Lower lobe of right lung (tissue), 2 donors: ENCODE measurements around the gene FXYD2. TPM values are rescaled to one million over a fixed set of nuclear protein-coding genes. Genes with fewer than 3 reads are reported as not detected.

ENCODE experiments used
- ATAC-seq, 2 donors: fragments of 200-7000 bp; cut with Tn5 transposase; one replicate each; pipeline ENCODE4 v1.9.1; 2020 to 2022; ENCODE audit warnings: mild to moderate bottlenecking in 2 of 2, moderate library complexity in 2 of 2
- DNase-seq: peaks from one replicate; pipeline ENCODE4 v3.0.0-alpha.2; 2020
- H3K27ac ChIP-seq: fragments of 200-600 bp; one replicate; pipeline ENCODE4 v1.8.0; 2022
- H3K27me3 ChIP-seq: fragments of 200-600 bp; one replicate; pipeline ENCODE4 v1.8.0; 2022; ENCODE audit warnings: low read depth
- H3K36me3 ChIP-seq: fragments of 200-600 bp; one replicate; pipeline ENCODE4 v1.8.0; 2022; ENCODE audit warnings: mild to moderate bottlenecking
- H3K4me1 ChIP-seq: fragments of 200-600 bp; one replicate; pipeline ENCODE4 v1.8.0; 2022
- H3K4me3 ChIP-seq: fragments of 200-600 bp; one replicate; pipeline ENCODE4 v1.8.0; 2022; ENCODE audit warnings: mild to moderate bottlenecking
- H3K9me3 ChIP-seq: fragments of 200-600 bp; one replicate; pipeline ENCODE4 v1.8.0; 2022
- CTCF ChIP-seq: fragments of 200-600 bp; IDR thresholded peaks from one replicate; pipeline ENCODE4 v1.8.0; 2022; ENCODE audit warnings: antibody characterized with exemption, mild to moderate bottlenecking
- intact Hi-C: fragments of 100-400 bp; cut with DNase I; formaldehyde crosslinking; loops from one replicate; pipeline ENCODE4 v1.11.0; 2022
- total RNA-seq: library from RNA; stranded (reverse); fragmentation: NEBNext Ultra II Directional; extraction: Animal tissue kit (Norgen Biotek cat#: 25700); gene quantifications from one replicate; pipeline ENCODE4 v1.2.1, GENCODE V29; 2021
- donor health status: DM: no; HTN: yes; CAD: no; lungs with severe emphysema.

The FXYD2 gene
- total RNA-seq, 1 donor from 2014 or later = 2.8 TPM

GRCh38 chr11:117828611-117829368, 4.2 kb upstream of the FXYD2 start:
- Histone ChIP-seq H3K9me3 (no peaks in the 10 kb centered on the region), H3K4me1 (peaks cover 45% of the 10 kb centered on the region), H3K4me3 (no peak overlapping the region), H3K36me3 (no peaks in the 10 kb centered on the region), H3K27ac (peak overlapping the region; percentile 58), H3K27me3 (peaks cover 3% of the 10 kb centered on the region)
- ATAC-seq = peak; percentile 44 to 57
- peak; percentile 46 for DNase-seq
- intact Hi-C loops = no loop called here
- TF ChIP-seq CTCF = no peak

- DNase-seq (no peak), ATAC-seq (no peak)
- Histone ChIP-seq H3K4me1 (peaks cover 55% of the 10 kb centered on the region), H3K27ac (peak overlapping the region; percentile 4), H3K9me3 (no peaks in the 10 kb centered on the region), H3K4me3 (no peak overlapping the region), H3K27me3 (peaks cover 3% of the 10 kb centered on the region), H3K36me3 (no peaks in the 10 kb centered on the region)
- no peak for TF ChIP-seq CTCF
- intact Hi-C loops = no loop called here
Measured at GRCh38 chr11:117827521-117828511, 3.3 kb upstream of the FXYD2 start.

GRCh38 chr11:117826832-117827231, 2.3 kb upstream of the FXYD2 start:
- Histone ChIP-seq H3K36me3 (no peaks in the 10 kb centered on the region), H3K27ac (no peak overlapping the region), H3K4me1 (peaks cover 60% of the 10 kb centered on the region), H3K27me3 (peaks cover 3% of the 10 kb centered on the region), H3K9me3 (no peaks in the 10 kb centered on the region), H3K4me3 (no peak overlapping the region)
- no peak for TF ChIP-seq CTCF
- no peak for ATAC-seq
- intact Hi-C loops = no loop called here
- no peak for DNase-seq

DNA sequence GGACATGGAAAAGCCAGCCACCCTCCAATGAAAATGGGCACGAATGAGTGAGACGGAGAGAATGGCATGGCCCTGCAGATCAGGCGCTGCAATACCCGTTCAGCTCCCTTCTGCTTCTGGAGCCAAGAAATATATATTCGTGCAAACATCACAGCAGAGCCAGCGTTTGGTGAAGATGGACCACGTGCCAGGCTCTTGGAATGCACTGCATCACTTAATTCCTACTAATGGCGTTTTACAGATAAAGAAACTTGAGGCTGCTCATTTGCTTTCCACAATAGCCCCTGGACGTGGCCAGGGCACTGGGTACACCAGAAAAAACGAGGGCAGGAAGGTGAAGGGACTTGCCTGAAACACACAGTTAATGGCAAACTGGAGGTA, 1.6 kb upstream of the FXYD2 start:
- TF ChIP-seq CTCF = no peak
- ATAC-seq = no peak
- peaks cover 60% of the 10 kb centered on the region for H3K4me1 ChIP-seq
- no peak overlapping the region for H3K4me3 ChIP-seq
- no peak overlapping the region for H3K27ac ChIP-seq
- peaks cover 3% of the 10 kb centered on the region for H3K27me3 ChIP-seq
- H3K9me3 ChIP-seq = no peaks in the 10 kb centered on the region
- no peak for DNase-seq
- no peaks in the 10 kb centered on the region for H3K36me3 ChIP-seq
- intact Hi-C loops = no loop called here

DNA sequence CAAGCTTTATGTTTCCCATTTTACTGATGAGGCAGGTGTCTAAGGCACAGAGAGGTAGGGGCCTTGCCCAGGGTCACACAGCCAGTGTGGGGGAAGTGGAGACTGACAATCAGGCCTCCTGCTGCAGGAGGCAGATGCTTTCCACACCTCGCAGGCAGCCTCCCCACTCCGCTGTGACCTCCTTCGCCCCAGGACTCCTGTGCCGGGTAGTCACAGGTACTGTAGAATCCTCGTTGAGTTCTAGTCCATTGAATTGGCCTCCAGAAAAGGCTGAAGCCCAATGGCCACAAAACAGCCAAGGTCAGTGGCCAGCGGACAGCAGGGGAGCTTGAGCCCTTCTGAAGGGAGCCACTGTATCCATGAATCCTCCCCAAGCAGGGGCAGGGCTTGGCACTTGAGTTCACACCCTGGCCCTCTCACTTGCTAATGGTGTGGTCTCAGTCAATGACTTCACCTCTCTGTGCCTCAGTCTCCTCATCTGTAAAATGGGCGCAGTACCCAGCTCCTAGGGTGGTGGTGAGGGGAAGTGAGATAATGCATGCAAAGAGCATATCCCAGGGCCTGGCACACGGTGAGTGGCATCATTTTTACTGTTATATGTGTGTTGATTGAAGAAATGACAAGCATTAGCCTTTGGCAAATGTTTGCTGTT, 1.1 kb upstream of the FXYD2 start:
- no peak for TF ChIP-seq CTCF
- Histone ChIP-seq H3K9me3 (no peaks in the 10 kb centered on the region), H3K4me1 (peaks cover 59% of the 10 kb centered on the region), H3K4me3 (no peak overlapping the region), H3K27me3 (peaks cover 3% of the 10 kb centered on the region), H3K27ac (peak overlapping the region; percentile 31), H3K36me3 (no peaks in the 10 kb centered on the region)
- ATAC-seq = no peak
- intact Hi-C loops = no loop called here
- no peak for DNase-seq
